Thoracic aorta (tissue), 2 donors: ENCODE results near the gene NEDD8. TPM values are rescaled to one million over a fixed set of nuclear protein-coding genes. Genes with fewer than 3 reads are reported as not detected.

Experiments used
- ATAC-seq: fragments of 150-250 bp; one replicate; pipeline ENCODE4 v1.8.0; 2017; ENCODE audit warnings: low read depth; ENCODE audit not compliant: insufficient number of reproducible peaks, low FRiP score
- DNase-seq: peaks from one replicate; pipeline ENCODE4 v3.0.0-alpha.2; 2020; ENCODE audit warnings: low spot score
- H3K27ac ChIP-seq, 2 donors: fragments of 200-600 bp; sonication (generic); 1 replicate in 1 of 2; 2 replicates in 1 of 2; pipeline ENCODE4 v1.5.1; 2016; ENCODE audit warnings: mild to moderate bottlenecking in 2 of 2, moderate library complexity in 2 of 2
- H3K27me3 ChIP-seq: fragments of 200-600 bp; sonication (generic); replicated peaks from 2 replicates; pipeline ENCODE4 v1.6.0; 2016; ENCODE audit warnings: mild to moderate bottlenecking; ENCODE audit not compliant: insufficient read depth
- H3K36me3 ChIP-seq: fragments of 200-600 bp; sonication (generic); one replicate; pipeline ENCODE4 v1.5.1; 2016
- H3K4me1 ChIP-seq, 2 donors: fragments of 200-600 bp; sonication (generic); 1 replicate in 1 of 2; 2 replicates in 1 of 2; pipeline versions ENCODE4 v1.5.1 to v1.6.0; 2016; ENCODE audit warnings: low read depth in 2 of 2, mild to moderate bottlenecking in 1 of 2; ENCODE audit not compliant: control insufficient read depth in 1 of 2
- H3K4me3 ChIP-seq: fragments of 200-600 bp; sonication (generic); 2 replicates; pipeline ENCODE4 v1.5.1; 2016; ENCODE audit warnings: mild to moderate bottlenecking
- H3K9me3 ChIP-seq: fragments of 200-600 bp; sonication (generic); 2 replicates; pipeline ENCODE4 v1.5.1; 2016
- CTCF ChIP-seq: fragments of 200-600 bp; sonication (generic); IDR thresholded peaks from one replicate; pipeline ENCODE4 v1.5.1; 2019; ENCODE audit warnings: antibody characterized with exemption
- total RNA-seq, 2 donors: library from RNA; depleted of rRNA; stranded (reverse); fragments of >200 nt; gene quantifications; one replicate each; pipeline versions ENCODE4 v1.1.0 to v1.2.3, GENCODE V29; 2016

Gene NEDD8
- 10 to 100 TPM; 76.0 to 91.4 TPM for total RNA-seq

DNA sequence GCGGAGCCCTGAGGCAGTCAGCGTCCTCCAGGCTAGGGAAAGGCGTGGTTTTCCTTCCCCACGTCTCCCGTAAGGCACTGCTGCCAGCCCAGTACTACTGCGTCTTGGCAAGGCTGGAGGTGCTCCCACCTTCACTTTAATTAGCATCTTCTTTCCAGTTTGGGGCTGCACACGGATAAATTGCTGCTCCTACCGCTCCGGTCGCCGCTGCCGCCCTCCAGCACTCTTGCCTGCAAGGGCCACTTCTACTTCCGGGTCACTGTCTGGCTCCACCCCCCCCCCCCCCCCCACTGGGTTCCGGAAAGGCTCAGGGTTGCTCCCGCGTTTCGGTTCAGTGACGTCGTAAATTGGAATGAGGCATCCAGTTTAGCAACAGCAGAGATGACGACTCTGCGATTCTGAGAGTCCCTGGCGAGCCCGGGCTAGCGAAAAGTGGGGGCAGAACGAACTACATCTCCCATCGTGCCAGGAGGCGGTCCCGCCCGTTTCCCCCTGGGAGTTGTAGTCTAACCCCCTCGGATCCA, at the start of gene NEDD8:
TSS of gene NEDD8 (minus strand) at position 247 of the 524 bp plus-strand sequence. CDS start at position 147, 100 bp downstream.
- no peak for TF ChIP-seq CTCF
- Histone ChIP-seq H3K4me1 (peaks cover 12 to 37% of the 10 kb centered on the region in 2 donors), H3K27me3 (no peaks in the 10 kb centered on the region), H3K27ac (peak within 1 kb of the TSS; percentile 81 to 82), H3K9me3 (no peaks in the 10 kb centered on the region), H3K36me3 (peaks cover 16% of the 10 kb centered on the region), H3K4me3 (peak within 1 kb of the TSS; percentile 74)
- peak; percentile 93 for ATAC-seq
- peak; percentile 78 for DNase-seq

DNA sequence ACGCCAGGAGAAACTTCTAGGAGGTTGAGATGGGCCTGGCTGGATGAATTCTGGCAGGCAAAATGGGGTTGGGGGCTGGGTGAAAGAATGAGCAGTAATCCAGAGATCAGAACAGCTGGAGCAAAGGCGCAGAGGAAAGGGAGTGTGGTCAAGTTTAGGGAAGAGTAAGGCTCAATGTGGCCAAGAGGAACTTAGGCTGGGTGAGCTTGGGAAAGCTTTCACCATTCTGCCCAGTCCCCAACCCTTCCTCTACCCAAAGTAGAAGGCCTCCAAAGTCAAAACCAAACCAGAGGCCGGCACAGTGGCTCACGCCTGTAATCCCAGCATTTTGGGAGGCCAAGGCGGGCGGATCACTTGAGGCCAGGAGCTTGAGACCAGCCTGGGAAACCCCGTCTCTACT, 49.5 kb upstream of the NEDD8 start:
- Histone ChIP-seq H3K27ac (no peak overlapping the region), H3K27me3 (no peaks in the 10 kb centered on the region), H3K36me3 (no peaks in the 10 kb centered on the region), H3K9me3 (no peaks in the 10 kb centered on the region), H3K4me3 (no peak overlapping the region), H3K4me1 (no peaks in the 10 kb centered on the region)
- TF ChIP-seq CTCF: no peak
- DNase-seq (no peak), ATAC-seq (no peak)

DNA sequence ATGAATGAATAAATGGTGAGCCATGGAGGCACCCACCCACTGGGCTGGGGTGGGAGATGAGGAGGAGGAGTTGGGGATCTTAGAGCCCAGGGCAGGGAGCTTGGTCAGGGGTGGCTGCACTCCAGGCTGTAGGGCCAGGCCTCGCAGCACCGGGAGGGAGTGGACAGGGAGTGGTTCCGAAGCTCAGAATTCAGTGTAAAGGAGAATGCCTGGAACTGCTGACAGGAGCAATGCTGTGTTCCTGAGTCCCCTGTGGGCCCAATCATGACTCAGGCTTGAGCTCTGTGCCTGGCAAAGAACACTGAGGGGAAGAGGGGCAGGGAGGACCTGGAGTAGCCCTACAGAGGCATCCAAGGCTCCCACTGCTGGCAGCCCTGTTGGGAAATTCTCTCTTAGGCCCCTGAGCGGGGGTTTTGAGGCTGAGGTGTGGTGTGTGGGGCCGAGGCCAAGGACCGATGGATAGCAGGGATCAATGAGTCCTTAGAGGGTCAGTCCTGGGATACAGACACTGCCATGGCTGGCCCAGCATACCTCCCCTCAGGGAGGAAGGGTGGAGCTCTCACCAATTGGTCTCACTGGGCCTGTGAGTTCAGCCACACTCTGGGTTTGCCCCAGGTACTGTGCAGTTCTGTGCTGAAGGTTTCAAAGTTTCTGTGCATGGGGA, 48.8 kb upstream of the NEDD8 start:
- ATAC-seq: no peak
- DNase-seq: no peak
- Histone ChIP-seq H3K4me1 (no peaks in the 10 kb centered on the region), H3K9me3 (no peaks in the 10 kb centered on the region), H3K4me3 (no peak overlapping the region), H3K36me3 (no peaks in the 10 kb centered on the region), H3K27ac (no peak overlapping the region), H3K27me3 (no peaks in the 10 kb centered on the region)
- no peak for TF ChIP-seq CTCF

GRCh38 chr14:24279301-24280186, 47.4 kb upstream of the NEDD8 start:
- H3K9me3 ChIP-seq: no peaks in the 10 kb centered on the region
- H3K27ac ChIP-seq: no peak overlapping the region
- ATAC-seq: no peak
- no peaks in the 10 kb centered on the region for H3K4me1 ChIP-seq
- H3K36me3 ChIP-seq: no peaks in the 10 kb centered on the region
- TF ChIP-seq CTCF: no peak
- H3K4me3 ChIP-seq: no peak overlapping the region
- no peaks in the 10 kb centered on the region for H3K27me3 ChIP-seq
- DNase-seq: no peak

DNA sequence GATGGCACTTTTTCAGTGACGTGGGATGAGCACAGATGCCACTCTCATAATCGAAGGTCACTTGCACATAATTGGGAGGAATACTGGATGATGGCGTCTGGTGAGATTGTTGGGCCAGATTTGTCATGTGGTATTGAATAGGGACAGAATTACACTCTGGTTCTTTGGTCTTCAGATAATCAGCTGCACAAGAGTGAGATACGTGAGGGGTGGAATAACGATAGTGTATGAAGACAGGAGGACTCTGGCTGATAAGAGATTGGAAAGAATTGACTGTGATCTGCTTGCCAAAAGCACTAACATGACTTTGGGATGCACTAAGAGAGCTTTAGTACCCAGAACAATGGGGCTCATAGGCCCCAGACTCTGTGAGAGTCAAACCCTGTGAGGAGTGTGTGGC, 46.3 kb upstream of the NEDD8 start:
- no peaks in the 10 kb centered on the region for H3K9me3 ChIP-seq
- H3K27me3 ChIP-seq: no peaks in the 10 kb centered on the region
- no peak for ATAC-seq

More for the DNA sequence above, 46.3 kb upstream of the NEDD8 start:
- no peak overlapping the region for H3K4me3 ChIP-seq
- no peaks in the 10 kb centered on the region for H3K36me3 ChIP-seq
- H3K4me1 ChIP-seq: no peaks in the 10 kb centered on the region
- TF ChIP-seq CTCF: no peak
- no peak for DNase-seq
- no peak overlapping the region for H3K27ac ChIP-seq
